ENCODE measurements around the gene ACTR3.

The ACTR3 gene

GRCh38 chr2:114006460-114006859 is 116.6 kb downstream of the ACTR3 start:
- DNase-seq: no peak

- no peak for DNase-seq
Observed at GRCh38 chr2:114007436-114007835, 117.5 kb downstream of the ACTR3 start.

GRCh38 chr2:114008720-114009119 is 118.8 kb downstream of the ACTR3 start:
- no peak for DNase-seq

- no peak for DNase-seq
Observed at GRCh38 chr2:114009205-114009944, 119.5 kb downstream of the ACTR3 start.

GRCh38 chr2:114010001-114010400 is 120.1 kb downstream of the ACTR3 start:
- DNase-seq: no peak

GRCh38 chr2:114011713-114012112 is 121.8 kb downstream of the ACTR3 start:
- no peak for DNase-seq
